ENCODE measurements around the gene MAP3K4.

GRCh38 chr6:161088676-161089328 lies 97.2 kb downstream of the MAP3K4 start:
- TF ChIP-seq, protein P1, sequence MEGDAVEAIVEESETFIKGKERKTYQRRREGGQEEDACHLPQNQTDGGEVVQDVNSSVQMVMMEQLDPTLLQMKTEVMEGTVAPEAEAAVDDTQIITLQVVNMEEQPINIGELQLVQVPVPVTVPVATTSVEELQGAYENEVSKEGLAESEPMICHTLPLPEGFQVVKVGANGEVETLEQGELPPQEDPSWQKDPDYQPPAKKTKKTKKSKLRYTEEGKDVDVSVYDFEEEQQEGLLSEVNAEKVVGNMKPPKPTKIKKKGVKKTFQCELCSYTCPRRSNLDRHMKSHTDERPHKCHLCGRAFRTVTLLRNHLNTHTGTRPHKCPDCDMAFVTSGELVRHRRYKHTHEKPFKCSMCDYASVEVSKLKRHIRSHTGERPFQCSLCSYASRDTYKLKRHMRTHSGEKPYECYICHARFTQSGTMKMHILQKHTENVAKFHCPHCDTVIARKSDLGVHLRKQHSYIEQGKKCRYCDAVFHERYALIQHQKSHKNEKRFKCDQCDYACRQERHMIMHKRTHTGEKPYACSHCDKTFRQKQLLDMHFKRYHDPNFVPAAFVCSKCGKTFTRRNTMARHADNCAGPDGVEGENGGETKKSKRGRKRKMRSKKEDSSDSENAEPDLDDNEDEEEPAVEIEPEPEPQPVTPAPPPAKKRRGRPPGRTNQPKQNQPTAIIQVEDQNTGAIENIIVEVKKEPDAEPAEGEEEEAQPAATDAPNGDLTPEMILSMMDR (IDR thresholded peaks at IDR 0.05), result no peak
- TF ChIP-seq POLR2A (IDR thresholded peaks at IDR 0.05), result no peak

Measured in sigmoid colon (tissue), 3 donors.